Measurements from ENCODE around the gene AMHR2. TPM values are rescaled to one million over a fixed set of nuclear protein-coding genes. Genes with fewer than 3 reads are reported as not detected.

AMHR2 gene
- polyA plus RNA-seq, 4 donors: 0.04 to 12.9 (median 0.81) TPM; not detected in 1

GRCh38 chr12:53463802-53464560 is 40.3 kb downstream of the AMHR2 start:
- Histone ChIP-seq H3K4me1 (ENCODE audit: control insufficient read depth in 3 of 3, insufficient read depth in 2 of 3, low read depth in 1 of 3, low read length in 2 of 3) (peaks cover 0 to 2% (median 0%) of the 10 kb centered on the region in 3 donors), H3K27me3 (ENCODE audit: control insufficient read depth in 3 of 3, insufficient read depth in 3 of 3, low read length in 3 of 3) (no peaks in the 10 kb centered on the region), H3K27ac (ENCODE audit: low read depth in 1 of 3, low read length in 2 of 3) (no peak overlapping the region), H3K9me3 (ENCODE audit: control insufficient read depth in 2 of 2, insufficient read depth in 1 of 2, low read depth in 1 of 2, low read length in 1 of 2) (no peaks in the 10 kb centered on the region), H3K36me3 (ENCODE audit: control insufficient read depth in 3 of 3, insufficient read depth in 2 of 3, low read depth in 1 of 3, low read length in 3 of 3) (peaks cover 55 to 75% (median 61%) of the 10 kb centered on the region in 3 donors), H3K4me3 (ENCODE audit: low read depth in 1 of 3, low read length in 3 of 3) (no peak overlapping the region)
- 54 to 62% (median 56%) methylated on average over 5 of the region's 5 CpGs for WGBS, 3 donors
- FAIRE-seq (no peak), DNase-seq (no peak)

GRCh38 chr12:53464685-53465418 is 41.2 kb downstream of the AMHR2 start:
- FAIRE-seq (no peak), DNase-seq (no peak)
- Histone ChIP-seq H3K4me1 (ENCODE audit: control insufficient read depth in 3 of 3, insufficient read depth in 2 of 3, low read depth in 1 of 3, low read length in 2 of 3) (peaks cover 0 to 2% (median 0%) of the 10 kb centered on the region in 3 donors), H3K36me3 (ENCODE audit: control insufficient read depth in 3 of 3, insufficient read depth in 2 of 3, low read depth in 1 of 3, low read length in 3 of 3) (peaks cover 57 to 76% (median 63%) of the 10 kb centered on the region in 3 donors), H3K4me3 (ENCODE audit: low read depth in 1 of 3, low read length in 3 of 3) (no peak overlapping the region), H3K27ac (ENCODE audit: low read depth in 1 of 3, low read length in 2 of 3) (no peak overlapping the region), H3K9me3 (ENCODE audit: control insufficient read depth in 2 of 2, insufficient read depth in 1 of 2, low read depth in 1 of 2, low read length in 1 of 2) (no peaks in the 10 kb centered on the region), H3K27me3 (ENCODE audit: control insufficient read depth in 3 of 3, insufficient read depth in 3 of 3, low read length in 3 of 3) (no peaks in the 10 kb centered on the region)
- 91 to 96% (median 91%) methylated on average over 11 of the region's 11 CpGs for WGBS, 3 donors

GRCh38 chr12:53465679-53466078 is 42.0 kb downstream of the AMHR2 start:
- H3K27me3 ChIP-seq (ENCODE audit: control insufficient read depth in 3 of 3, insufficient read depth in 3 of 3, low read length in 3 of 3): no peaks in the 10 kb centered on the region
- WGBS, 3 donors: 65 to 68% (median 66%) methylated on average over 2 of the region's 2 CpGs
- no peak overlapping the region for H3K27ac ChIP-seq (ENCODE audit: low read depth in 1 of 3, low read length in 2 of 3)
- no peak for FAIRE-seq
- peaks cover 0 to 2% (median 0%) of the 10 kb centered on the region in 3 donors for H3K4me1 ChIP-seq (ENCODE audit: control insufficient read depth in 3 of 3, insufficient read depth in 2 of 3, low read depth in 1 of 3, low read length in 2 of 3)
- no peak for DNase-seq
- no peak overlapping the region for H3K4me3 ChIP-seq (ENCODE audit: low read depth in 1 of 3, low read length in 3 of 3)
- peaks cover 52 to 73% (median 64%) of the 10 kb centered on the region in 3 donors for H3K36me3 ChIP-seq (ENCODE audit: control insufficient read depth in 3 of 3, insufficient read depth in 2 of 3, low read depth in 1 of 3, low read length in 3 of 3)
- no peaks in the 10 kb centered on the region for H3K9me3 ChIP-seq (ENCODE audit: control insufficient read depth in 2 of 2, insufficient read depth in 1 of 2, low read depth in 1 of 2, low read length in 1 of 2)

GRCh38 chr12:53466640-53467039 is 43.0 kb downstream of the AMHR2 start:
- peaks cover 52 to 73% (median 66%) of the 10 kb centered on the region in 3 donors for H3K36me3 ChIP-seq (ENCODE audit: control insufficient read depth in 3 of 3, insufficient read depth in 2 of 3, low read depth in 1 of 3, low read length in 3 of 3)
- no peak overlapping the region for H3K4me3 ChIP-seq (ENCODE audit: low read depth in 1 of 3, low read length in 3 of 3)
- H3K27me3 ChIP-seq (ENCODE audit: control insufficient read depth in 3 of 3, insufficient read depth in 3 of 3, low read length in 3 of 3): no peaks in the 10 kb centered on the region
- no peaks in the 10 kb centered on the region for H3K9me3 ChIP-seq (ENCODE audit: control insufficient read depth in 2 of 2, insufficient read depth in 1 of 2, low read depth in 1 of 2, low read length in 1 of 2)
- H3K27ac ChIP-seq (ENCODE audit: low read depth in 1 of 3, low read length in 2 of 3): no peak overlapping the region
- H3K4me1 ChIP-seq (ENCODE audit: control insufficient read depth in 3 of 3, insufficient read depth in 2 of 3, low read depth in 1 of 3, low read length in 2 of 3): no peaks in the 10 kb centered on the region
- no peak for FAIRE-seq
- DNase-seq: no peak
- 76 to 78% (median 76%) methylated on average over 4 of the region's 4 CpGs for WGBS, 3 donors

- DNase-seq (no peak), FAIRE-seq (no peak)
- WGBS, 3 donors: 73 to 79% (median 74%) methylated on average over 5 of the region's 5 CpGs
- H3K4me3 ChIP-seq (ENCODE audit: low read depth in 1 of 3, low read length in 3 of 3): no peak overlapping the region
- no peaks in the 10 kb centered on the region for H3K27me3 ChIP-seq (ENCODE audit: control insufficient read depth in 3 of 3, insufficient read depth in 3 of 3, low read length in 3 of 3)
- peaks cover 56 to 75% (median 66%) of the 10 kb centered on the region in 3 donors for H3K36me3 ChIP-seq (ENCODE audit: control insufficient read depth in 3 of 3, insufficient read depth in 2 of 3, low read depth in 1 of 3, low read length in 3 of 3)
- no peaks in the 10 kb centered on the region for H3K4me1 ChIP-seq (ENCODE audit: control insufficient read depth in 3 of 3, insufficient read depth in 2 of 3, low read depth in 1 of 3, low read length in 2 of 3)
- no peak overlapping the region for H3K27ac ChIP-seq (ENCODE audit: low read depth in 1 of 3, low read length in 2 of 3)
- H3K9me3 ChIP-seq (ENCODE audit: control insufficient read depth in 2 of 2, insufficient read depth in 1 of 2, low read depth in 1 of 2, low read length in 1 of 2): no peaks in the 10 kb centered on the region
Observed at GRCh38 chr12:53467082-53467481, 43.4 kb downstream of the AMHR2 start.

GRCh38 chr12:53467880-53468279 is 44.2 kb downstream of the AMHR2 start:
- DNase-seq (no peak), FAIRE-seq (no peak)
- Histone ChIP-seq H3K27me3 (ENCODE audit: control insufficient read depth in 3 of 3, insufficient read depth in 3 of 3, low read length in 3 of 3) (no peaks in the 10 kb centered on the region), H3K4me3 (ENCODE audit: low read depth in 1 of 3, low read length in 3 of 3) (no peak overlapping the region), H3K4me1 (ENCODE audit: control insufficient read depth in 3 of 3, insufficient read depth in 2 of 3, low read depth in 1 of 3, low read length in 2 of 3) (no peaks in the 10 kb centered on the region), H3K27ac (ENCODE audit: low read depth in 1 of 3, low read length in 2 of 3) (no peak overlapping the region), H3K9me3 (ENCODE audit: control insufficient read depth in 2 of 2, insufficient read depth in 1 of 2, low read depth in 1 of 2, low read length in 1 of 2) (no peaks in the 10 kb centered on the region), H3K36me3 (ENCODE audit: control insufficient read depth in 3 of 3, insufficient read depth in 2 of 3, low read depth in 1 of 3, low read length in 3 of 3) (peaks cover 57 to 70% (median 60%) of the 10 kb centered on the region in 3 donors)
- 84 to 88% (median 85%) methylated on average over 2 of the region's 2 CpGs for WGBS, 3 donors

GRCh38 chr12:53468282-53468681 is 44.6 kb downstream of the AMHR2 start:
- Histone ChIP-seq H3K4me1 (ENCODE audit: control insufficient read depth in 3 of 3, insufficient read depth in 2 of 3, low read depth in 1 of 3, low read length in 2 of 3) (no peaks in the 10 kb centered on the region), H3K27ac (ENCODE audit: low read depth in 1 of 3, low read length in 2 of 3) (no peak overlapping the region), H3K36me3 (ENCODE audit: control insufficient read depth in 3 of 3, insufficient read depth in 2 of 3, low read depth in 1 of 3, low read length in 3 of 3) (peaks cover 58 to 66% (median 61%) of the 10 kb centered on the region in 3 donors), H3K9me3 (ENCODE audit: control insufficient read depth in 2 of 2, insufficient read depth in 1 of 2, low read depth in 1 of 2, low read length in 1 of 2) (no peaks in the 10 kb centered on the region), H3K27me3 (ENCODE audit: control insufficient read depth in 3 of 3, insufficient read depth in 3 of 3, low read length in 3 of 3) (no peaks in the 10 kb centered on the region), H3K4me3 (ENCODE audit: low read depth in 1 of 3, low read length in 3 of 3) (no peak overlapping the region)
- no peak for FAIRE-seq
- no peak for DNase-seq
- WGBS, 3 donors: 88 to 90% (median 88%) methylated on average over 1 of the region's 1 CpG

- Histone ChIP-seq H3K4me3 (ENCODE audit: low read depth in 1 of 3, low read length in 3 of 3) (no peak overlapping the region), H3K27ac (ENCODE audit: low read depth in 1 of 3, low read length in 2 of 3) (no peak overlapping the region), H3K9me3 (ENCODE audit: control insufficient read depth in 2 of 2, insufficient read depth in 1 of 2, low read depth in 1 of 2, low read length in 1 of 2) (no peaks in the 10 kb centered on the region), H3K36me3 (ENCODE audit: control insufficient read depth in 3 of 3, insufficient read depth in 2 of 3, low read depth in 1 of 3, low read length in 3 of 3) (peaks cover 40 to 52% (median 50%) of the 10 kb centered on the region in 3 donors), H3K27me3 (ENCODE audit: control insufficient read depth in 3 of 3, insufficient read depth in 3 of 3, low read length in 3 of 3) (no peaks in the 10 kb centered on the region), H3K4me1 (ENCODE audit: control insufficient read depth in 3 of 3, insufficient read depth in 2 of 3, low read depth in 1 of 3, low read length in 2 of 3) (peaks cover 0 to 4% (median 0%) of the 10 kb centered on the region in 3 donors)
- FAIRE-seq: no peak
- DNase-seq: no peak
- 83 to 96% (median 94%) methylated on average over 1 of the region's 1 CpG for WGBS, 3 donors
Observed at GRCh38 chr12:53472056-53472582, 48.5 kb downstream of the AMHR2 start.

Data from small intestine (tissue), 7 donors.